HG02759 (cell line): ENCODE measurements around the gene UBAP2.
"Not testable (repeated sequence)": the region's sequence is repeated elsewhere in the genome, so short reads cannot be mapped to it uniquely, and the experiment has no call there.

Experiments used
- ATAC-seq: cut with Tn5 transposase; IDR thresholded peaks from one replicate; pipeline ENCODE4 v1.9.1; 2021; ENCODE audit warnings: mild to moderate bottlenecking, moderate library complexity; ENCODE audit not compliant: unreplicated experiment

UBAP2 gene

DNA sequence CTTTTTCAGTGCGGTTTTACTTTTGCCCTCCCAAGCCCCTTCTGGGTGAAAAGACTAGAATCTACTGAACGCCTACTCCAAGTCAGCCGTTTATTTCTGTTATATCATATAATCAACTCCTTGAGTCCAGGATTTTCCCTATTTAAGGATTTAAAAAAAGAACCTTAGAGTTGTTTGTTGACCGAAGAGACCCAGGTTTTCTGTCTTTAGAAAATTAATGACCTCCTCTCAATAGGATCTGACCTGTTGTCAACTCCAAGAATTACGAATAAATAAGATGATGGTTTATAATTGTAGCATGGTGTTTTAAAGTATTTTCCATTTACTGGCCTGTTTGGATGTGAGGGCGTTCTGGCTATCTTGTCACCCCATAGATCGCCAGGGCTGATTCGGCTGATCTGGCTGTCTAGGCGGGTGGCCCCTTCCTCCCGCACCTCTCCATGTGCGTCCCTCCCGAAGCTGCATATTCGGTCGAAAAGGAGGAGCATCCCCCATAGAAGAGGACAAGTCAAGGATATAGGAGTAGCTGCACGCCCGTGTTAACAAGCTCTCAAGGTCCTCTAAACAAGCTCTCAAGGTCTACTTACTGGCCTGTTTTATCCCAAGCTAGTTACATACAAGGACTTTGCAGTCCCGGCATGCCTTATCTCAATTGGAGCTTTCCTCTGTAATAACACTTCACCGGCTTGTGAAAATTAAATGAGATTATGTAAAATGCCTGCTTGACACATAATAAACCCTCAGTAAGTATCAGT lies 1.1 kb upstream of the UBAP2 start:
- ATAC-seq, result no peak

DNA sequence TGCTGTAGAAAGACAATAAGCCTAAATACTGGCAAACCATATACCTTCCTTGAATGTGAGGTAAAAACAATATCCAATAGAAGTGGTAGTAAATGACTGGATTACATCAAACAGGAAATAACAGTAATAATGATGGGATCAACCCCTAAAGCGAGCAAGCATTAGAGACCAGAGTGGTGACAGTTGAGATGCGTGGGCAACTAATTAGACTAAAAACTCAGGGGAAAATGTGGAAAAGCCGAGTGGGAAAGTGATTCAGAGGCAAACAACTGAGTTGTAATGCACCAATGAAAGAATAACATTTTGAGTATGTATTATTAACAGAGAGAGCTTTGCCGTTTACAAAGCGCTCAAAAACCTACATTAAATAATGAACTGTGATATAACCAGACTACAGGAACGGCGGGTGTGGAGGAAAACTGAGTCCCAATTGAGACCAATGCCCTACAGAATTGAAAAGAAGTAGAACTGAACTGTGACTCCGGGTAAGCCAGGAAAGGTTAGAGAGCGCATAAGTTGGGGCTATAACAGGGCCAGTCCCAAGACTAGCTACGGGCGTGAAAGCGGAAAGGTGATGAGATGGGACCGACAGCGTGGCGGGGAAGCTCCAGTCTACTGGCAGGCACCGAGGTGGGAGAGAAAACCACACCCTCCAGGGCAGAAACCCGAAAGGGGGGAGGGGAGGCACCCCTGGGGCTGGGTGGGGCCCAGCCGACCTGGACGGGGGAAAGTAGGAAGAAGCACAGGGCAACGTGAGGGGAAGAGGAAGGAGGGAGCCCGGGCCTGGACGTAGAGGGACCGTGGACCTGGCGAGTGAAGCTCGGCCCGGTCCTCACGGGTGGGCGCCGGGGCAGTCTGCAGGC lies 592 bp downstream of the UBAP2 start:
- peak; percentile 23 for ATAC-seq

DNA sequence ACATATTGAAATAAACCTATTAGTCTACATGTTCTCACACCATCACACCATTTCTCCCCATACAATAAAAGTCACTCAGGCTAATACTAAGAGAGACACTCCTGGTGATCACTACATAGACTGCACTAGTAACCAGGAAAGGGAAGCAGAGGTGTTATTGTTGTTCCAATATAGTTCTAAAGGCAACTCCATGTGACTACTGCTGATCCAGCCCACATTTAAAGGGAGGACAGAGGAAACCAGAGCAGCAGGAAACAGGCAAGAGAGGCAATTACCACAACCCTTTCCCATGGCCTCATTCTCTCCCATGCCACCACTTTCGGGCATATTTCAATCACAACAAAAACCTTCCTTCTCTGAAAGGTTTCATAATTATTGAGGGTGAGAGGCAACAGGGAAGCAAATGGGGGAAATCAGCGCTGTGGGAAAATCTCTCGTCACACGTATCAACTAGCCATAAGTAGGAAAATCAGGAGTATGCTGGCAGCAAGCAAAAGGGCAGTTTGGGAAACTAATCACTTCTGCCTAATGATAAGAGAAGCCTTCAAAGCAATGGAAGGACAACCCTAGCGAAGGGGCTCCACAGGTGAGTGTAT lies 1.8 kb downstream of the UBAP2 start:
- no peak for ATAC-seq

DNA sequence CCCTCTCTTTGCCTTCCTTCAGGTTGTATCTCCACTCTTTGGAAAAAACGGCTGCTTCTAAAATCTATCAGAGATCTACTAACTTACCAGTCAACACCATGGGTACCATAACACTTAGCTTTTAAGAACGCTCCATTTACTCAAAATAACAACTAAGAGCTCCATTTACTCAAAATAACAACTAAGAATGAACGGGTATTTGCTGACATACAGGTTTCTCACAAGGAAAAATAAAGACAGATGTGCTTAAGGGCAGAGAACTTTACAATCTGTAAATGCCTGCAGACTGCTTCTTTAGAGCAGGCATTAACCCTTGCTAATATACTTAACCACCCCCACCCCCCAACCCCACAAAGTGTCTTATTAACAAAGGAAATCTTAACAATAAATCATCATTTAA lies 2.8 kb downstream of the UBAP2 start:
- no peak for ATAC-seq

DNA sequence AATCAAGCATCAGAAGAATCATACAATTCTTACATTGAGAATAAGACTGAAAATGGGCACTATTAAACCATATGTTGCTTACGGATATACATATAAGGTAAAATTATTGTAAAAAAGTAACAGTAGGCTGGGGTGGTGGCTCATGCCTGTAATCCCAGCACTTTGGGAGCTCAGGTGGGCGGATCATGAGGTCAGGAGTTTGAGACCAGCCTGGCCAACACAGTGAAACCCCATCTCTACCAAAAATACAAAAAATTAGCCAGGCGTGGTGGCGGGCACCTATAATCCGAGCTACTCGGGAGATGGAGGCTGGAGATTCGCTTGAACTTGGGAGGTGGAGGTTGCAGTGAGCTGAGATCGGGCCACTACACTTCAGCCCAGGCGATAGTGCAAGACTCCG lies 6.6 kb downstream of the UBAP2 start:
- not testable (repeated sequence) for ATAC-seq

DNA sequence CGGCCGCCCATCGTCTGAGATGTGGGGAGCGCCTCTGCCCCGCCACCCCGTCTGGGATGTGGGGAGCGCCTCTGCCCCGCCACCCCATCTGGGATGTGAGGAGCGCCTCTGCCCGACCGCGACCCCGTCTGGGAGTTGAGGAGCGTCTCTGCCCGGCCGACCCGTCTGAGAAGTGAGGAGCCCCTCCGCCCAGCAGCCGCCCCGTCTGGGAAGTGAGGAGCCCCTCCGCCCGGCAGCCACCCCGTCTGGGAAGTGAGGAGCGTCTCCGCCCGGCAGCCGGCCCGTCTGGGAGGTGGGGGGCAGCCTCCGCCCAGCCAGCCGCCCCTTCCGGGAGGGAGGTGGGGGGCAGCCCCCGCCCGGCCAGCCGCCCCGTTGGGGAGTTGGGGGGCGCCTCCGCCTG lies 9.8 kb downstream of the UBAP2 start:
- ATAC-seq, result not testable (repeated sequence)

DNA sequence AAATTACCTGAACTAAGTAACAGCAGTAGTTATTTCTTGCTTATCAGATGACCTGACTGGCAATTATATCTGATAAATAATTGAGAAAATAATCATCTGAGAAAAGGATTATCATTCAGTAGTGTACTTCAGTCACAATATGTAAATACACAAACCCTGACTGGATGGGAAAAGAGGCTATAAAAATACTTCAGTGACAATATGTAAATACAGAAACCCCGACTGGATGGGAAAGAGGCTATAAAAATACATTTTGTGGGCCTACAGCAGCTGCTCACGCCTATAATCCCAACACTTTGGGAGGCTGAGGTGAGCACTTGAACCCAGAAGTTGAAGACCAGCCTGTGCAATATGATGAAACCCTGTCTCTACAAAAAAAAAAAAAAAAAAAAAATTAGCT lies 11.1 kb downstream of the UBAP2 start:
- no peak for ATAC-seq

DNA sequence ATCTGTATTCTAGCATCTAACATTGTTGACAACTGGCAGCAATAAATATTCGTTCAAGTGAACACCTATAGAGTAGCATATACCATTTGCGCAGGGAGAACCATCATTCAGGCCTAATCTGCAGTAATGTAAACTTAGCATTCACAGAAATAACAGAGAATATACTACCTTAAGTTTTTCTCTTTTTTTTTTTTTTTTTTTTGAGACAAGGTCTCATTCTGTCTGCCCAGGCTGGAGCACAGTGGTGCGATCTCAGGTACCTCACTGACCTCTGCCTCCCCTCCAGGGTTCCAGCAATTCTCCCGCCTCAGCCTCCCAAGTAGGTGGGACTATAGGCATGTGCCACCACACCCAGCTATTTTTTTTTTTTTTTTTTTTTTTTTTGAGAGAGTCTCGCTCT lies 12.1 kb downstream of the UBAP2 start:
- no peak for ATAC-seq

DNA sequence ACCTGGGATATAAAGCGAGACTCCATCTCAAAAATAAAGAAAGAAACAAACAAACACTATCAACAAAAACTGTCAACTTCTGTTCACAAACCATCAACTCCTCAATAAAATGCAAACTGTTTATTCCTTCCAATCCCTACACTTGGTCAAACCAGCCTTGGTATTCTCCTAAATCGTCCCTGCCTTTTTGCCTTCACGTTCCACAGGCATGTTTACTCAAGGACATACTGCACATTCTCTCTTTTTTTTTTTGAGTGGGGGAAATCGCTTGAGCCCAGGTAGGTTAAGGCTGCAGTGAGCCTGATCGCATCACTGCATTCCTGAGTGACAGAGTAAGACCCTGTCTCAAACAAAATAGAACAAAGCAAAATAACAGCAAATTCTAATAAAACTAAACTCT lies 13.0 kb downstream of the UBAP2 start:
- no peak for ATAC-seq

DNA sequence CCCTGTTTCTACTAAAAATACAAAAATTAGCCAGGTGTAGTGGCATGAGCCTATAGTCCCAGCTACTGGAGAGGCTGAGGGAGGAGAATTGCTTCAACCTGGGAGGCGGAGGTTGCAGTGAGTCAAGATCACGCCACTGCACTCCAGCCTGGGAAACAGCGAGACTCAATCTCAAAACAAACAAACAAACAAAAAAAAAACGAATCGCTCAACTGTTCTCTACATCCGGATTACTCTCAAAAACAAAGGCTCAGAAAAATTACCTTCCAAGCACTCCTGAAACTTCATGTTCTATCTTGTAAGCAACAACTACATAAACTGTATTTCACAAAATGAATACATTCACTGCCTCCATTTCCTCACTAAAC lies 14.0 kb downstream of the UBAP2 start:
- no peak for ATAC-seq

DNA sequence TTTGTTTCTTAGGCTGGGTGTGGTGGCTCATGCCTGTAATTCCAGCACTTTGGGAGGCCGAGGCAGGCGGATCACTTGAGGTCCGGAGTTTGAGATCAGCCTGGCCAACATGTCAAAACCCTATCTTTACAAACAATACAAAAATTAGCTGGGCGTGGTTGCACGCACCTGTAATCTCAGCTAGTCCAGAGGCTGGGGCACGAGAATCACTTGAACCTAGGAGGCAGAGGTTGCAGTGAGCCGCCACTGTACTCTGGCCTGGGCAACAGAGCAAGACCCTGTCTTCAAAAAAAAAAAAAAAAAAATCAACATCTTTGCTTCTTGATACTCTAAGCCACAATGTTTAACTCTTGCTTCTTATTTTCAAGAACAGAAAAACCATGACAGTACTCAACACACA lies 16.1 kb downstream of the UBAP2 start:
- no peak for ATAC-seq

DNA sequence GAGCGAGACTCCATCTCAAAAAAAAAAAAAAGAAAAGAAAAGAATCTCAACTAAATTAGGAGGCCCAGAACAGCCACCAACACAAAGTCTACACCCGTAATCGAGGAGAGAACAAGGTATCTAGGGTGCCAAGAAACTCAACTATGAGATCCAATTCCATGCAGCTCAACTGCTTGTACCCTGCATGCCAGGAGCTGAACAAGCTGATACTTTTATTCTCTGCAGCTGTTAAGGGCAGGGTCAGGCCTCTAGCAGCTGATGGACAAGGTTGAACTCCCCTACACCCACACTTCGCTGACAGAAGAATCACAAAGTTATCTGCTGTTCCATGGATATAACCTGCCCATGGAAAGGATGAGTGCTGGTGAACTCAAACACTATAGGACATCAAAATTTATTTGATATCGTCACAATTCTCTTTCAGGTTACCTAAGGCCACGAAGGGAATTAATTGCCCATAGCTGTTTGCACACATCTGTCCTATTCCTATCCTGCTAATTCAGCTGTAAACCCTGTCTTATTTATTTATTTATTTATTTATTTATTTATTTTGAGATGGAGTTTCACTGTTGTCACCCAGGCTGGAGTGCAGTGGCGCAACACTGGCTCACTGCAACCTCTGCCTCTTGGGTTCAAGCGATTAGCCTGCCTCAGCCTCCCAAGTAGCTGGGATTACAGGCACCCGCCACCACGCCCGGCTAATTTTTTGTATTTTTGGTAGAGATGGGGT lies 20.7 kb downstream of the UBAP2 start:
- no peak for ATAC-seq

DNA sequence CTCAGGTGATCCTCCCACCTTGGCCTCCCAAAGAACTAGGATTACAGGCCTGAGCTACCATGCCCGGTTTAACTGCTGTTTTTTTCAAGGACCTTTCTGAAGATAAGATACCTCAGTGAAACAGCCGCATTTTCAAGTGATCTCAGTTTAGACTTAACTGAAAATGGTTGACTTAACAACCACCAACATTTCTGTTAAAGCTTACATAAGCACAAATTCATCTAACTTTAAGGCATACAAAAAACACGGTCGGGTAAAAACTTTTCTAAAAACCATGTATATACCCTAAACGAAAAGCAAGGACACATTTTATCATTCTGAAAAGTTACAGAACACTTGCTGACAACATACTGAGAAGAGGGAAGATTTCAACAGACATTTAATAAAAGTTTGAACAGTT lies 22.9 kb downstream of the UBAP2 start:
- no peak for ATAC-seq

DNA sequence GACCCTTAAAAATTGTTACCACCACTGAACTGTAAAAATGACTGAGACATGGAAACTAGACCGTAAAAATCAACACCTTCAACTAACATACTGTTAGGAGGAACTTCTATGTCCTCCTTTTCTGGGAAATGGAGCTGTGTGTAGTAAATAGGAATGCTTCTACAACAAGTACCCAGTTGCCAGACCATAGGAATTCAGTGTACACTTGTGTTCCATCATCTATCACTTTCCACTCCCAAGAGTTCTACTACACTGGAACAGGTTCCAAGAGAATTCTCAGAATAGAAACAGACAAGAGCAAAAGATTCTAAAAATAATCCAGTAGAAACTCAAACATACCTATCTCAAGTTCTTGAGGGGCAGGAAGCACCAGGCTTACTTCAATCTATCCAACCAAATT lies 23.6 kb downstream of the UBAP2 start:
- ATAC-seq, result no peak

DNA sequence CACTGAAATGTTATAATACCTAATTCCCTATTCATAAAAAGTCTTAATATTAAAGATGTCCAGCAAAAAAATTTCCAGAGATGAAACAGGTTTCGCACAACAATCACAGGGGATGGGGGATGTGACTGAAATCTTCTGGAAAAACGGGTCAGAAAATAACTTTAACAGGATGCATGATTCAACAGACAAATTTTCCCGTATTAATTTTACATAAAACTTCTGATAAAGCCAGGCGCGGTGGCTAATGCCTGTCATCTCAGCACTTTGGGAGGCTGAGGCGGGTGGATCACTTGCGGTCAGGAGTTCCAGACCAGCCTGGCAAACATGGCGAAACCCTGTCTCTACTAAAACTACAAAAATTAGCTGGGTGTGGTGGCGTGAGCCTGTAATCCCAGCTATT lies 24.2 kb downstream of the UBAP2 start:
- ATAC-seq, result not testable (repeated sequence)

DNA sequence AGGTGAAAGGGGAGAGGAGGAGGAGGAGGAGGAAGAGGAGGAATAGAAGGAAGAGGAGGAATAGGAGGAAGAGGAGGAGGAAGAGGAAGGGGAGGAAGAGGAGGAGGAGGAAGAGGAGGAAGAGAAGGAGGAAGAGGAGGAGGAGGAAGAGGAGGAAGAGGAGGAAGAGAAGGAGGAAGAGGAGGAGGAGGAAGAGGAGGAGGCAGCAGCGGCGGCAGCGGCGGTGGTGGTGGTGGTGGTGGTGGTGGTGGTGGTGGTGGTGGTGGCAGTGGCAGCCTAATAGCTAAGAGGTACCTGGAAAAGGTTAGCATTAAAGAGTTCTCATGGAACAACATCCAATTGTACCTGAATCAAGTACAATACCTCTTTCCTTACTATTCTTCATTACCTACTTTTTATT lies 32.5 kb downstream of the UBAP2 start:
- ATAC-seq, result no peak

DNA sequence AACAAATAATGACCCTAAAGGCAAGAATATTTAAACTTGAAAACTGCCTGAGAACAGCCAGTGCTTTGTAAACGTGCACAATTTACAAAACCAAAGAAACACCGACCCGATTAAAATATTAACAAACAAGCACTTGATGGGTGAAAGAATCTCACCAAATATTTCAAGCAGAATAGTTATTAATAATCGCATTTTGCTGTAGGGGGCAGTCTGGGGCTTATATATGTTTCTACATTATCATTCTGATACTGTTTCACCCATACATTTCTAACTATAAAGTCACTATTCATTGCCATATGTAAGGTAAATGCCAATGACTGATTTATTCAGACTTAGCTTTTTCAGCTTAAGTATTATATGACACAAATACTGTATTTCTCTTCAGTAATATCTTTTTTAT lies 37.7 kb downstream of the UBAP2 start:
- ATAC-seq, result no peak

DNA sequence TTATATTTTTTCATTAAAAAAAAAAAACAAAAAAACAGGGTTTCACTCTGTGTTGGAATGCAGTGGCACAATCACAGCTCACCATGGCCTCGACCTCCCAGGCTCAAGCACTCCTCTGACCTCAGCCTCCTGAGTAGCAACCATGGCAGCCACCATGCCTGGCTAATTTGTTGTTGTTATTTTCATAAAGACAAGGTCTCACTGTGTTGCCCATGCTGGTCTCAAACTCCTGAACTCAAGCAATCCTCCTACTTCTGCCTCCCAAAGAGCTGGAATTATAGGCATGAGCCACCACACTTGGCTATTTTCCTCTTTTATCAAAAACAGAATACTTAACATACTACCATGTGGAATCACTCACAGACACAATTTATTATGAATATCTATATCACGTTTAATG lies 46.7 kb downstream of the UBAP2 start:
- no peak for ATAC-seq

DNA sequence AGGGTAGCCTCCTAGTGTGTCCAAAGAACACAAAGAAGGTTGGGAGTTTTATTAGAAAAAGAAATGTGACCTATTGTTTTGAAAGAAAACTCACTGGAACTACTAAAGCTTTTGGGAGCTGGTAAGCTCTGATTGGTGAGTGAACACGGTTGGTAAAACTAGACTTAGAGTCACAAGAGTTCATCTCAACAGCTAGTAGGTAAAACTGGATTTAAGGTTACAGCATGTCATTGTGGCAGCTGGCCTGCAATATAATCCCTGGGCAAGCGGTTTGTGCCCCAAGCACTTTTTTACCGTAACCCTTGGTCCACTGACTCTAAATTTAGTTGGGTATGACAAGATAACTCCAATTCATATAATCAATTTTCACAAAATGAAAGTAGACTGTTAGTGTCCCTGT lies 47.4 kb downstream of the UBAP2 start:
- no peak for ATAC-seq

DNA sequence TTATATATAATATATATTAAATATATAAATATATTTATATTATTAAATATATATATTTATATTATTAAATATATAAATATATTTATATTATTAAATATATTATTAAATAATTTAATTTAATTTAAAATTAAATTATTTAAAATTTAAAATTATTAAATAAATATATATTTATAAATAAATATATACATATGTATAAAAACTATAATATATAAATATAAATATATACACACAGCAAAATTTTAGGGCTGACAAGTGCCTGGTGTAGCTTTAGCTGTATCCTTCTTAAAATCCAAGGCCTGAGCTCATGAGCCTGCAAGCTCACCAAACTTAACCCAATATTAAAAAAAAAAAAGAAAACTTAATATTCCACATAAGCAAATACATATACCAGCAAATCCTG lies 53.2 kb downstream of the UBAP2 start:
- no peak for ATAC-seq

DNA sequence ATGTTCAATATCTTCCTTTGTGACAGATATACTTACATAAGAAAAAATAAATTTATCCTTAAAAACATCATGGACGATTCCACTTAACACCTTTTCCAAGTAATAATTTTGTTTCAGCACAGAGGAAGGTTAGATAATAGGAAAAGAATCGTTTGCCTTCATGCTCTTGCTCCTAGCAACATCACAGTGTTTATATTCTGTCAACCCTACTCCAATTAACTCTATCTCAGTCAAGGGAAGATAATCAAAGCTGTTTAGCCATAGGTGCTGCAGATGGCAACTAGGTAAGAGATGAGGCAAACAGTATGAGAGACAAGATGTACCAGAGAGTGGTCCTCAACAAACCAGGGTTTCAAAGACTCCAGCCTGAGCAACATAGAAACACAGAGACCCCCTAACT lies 55.6 kb downstream of the UBAP2 start:
- no peak for ATAC-seq
